Activated B cell treated with CpG ODN at 0.5 μM for 24 hours (primary cell): ENCODE results near the gene TBC1D2B. TPM values are rescaled to one million over a fixed set of nuclear protein-coding genes. Genes with fewer than 3 reads are reported as not detected.
A peak's percentile ranks its signal among the peaks of the same experiment; 100 is the strongest.

Experiments used
- ATAC-seq: fragments of 200-7000 bp; cut with Tn5 transposase; one replicate; pipeline ENCODE4 v1.10.0; 2021; ENCODE audit warnings: low read depth, mild to moderate bottlenecking, moderate library complexity
- CTCF ChIA-PET: fragments of 350-600 bp; sonication (Branson Sonifier 250); formaldehyde crosslinking; loops from one replicate; lab custom pipeline; 2021; ENCODE audit warnings: antibody characterized with exemption; lab: Charles Lee
- POLR2A ChIA-PET: fragments of 350-600 bp; sonication (Branson Sonifier 250); formaldehyde crosslinking; loops from one replicate; lab custom pipeline; 2021; ENCODE audit warnings: antibody characterized with exemption; lab: Charles Lee
- DNase-seq: peaks from one replicate; pipeline ENCODE4 v3.0.0; 2022
- H3K27ac Mint-ChIP-seq: one replicate; pipeline ENCODE4 v1.8.0; 2020; ENCODE audit warnings: mixed read lengths
- H3K27me3 Mint-ChIP-seq: one replicate; pipeline ENCODE4 v1.8.0; 2021; ENCODE audit warnings: mixed read lengths
- H3K36me3 Mint-ChIP-seq: one replicate; pipeline ENCODE4 v1.8.0; 2021; ENCODE audit warnings: low read depth, mixed read lengths
- H3K4me1 Mint-ChIP-seq: one replicate; pipeline ENCODE4 v1.8.0; 2021; ENCODE audit warnings: mixed read lengths
- H3K4me3 Mint-ChIP-seq: one replicate; pipeline ENCODE4 v1.8.0; 2020; ENCODE audit warnings: mild to moderate bottlenecking, mixed read lengths
- H3K9me3 Mint-ChIP-seq: one replicate; pipeline ENCODE4 v1.8.0; 2020; ENCODE audit warnings: mixed read lengths
- intact Hi-C: fragments of 100-400 bp; cut with micrococcal nuclease; formaldehyde crosslinking; loops from one replicate; pipeline ENCODE4 v1.15.1; 2024
- total RNA-seq: library from RNA; stranded (reverse); gene quantifications from 2 replicates; pipeline ENCODE4 v1.2.3, GENCODE V29; 2022
- TF ChIP-seq, protein P1 (sequence below): fragments of 200-600 bp; IDR thresholded peaks from one replicate; pipeline ENCODE4 v1.8.0; 2022; ENCODE audit warnings: antibody characterized with exemption, mild to moderate bottlenecking

TBC1D2B gene
- total RNA-seq, 1 donor from 2014 or later = 13.7 TPM

DNA sequence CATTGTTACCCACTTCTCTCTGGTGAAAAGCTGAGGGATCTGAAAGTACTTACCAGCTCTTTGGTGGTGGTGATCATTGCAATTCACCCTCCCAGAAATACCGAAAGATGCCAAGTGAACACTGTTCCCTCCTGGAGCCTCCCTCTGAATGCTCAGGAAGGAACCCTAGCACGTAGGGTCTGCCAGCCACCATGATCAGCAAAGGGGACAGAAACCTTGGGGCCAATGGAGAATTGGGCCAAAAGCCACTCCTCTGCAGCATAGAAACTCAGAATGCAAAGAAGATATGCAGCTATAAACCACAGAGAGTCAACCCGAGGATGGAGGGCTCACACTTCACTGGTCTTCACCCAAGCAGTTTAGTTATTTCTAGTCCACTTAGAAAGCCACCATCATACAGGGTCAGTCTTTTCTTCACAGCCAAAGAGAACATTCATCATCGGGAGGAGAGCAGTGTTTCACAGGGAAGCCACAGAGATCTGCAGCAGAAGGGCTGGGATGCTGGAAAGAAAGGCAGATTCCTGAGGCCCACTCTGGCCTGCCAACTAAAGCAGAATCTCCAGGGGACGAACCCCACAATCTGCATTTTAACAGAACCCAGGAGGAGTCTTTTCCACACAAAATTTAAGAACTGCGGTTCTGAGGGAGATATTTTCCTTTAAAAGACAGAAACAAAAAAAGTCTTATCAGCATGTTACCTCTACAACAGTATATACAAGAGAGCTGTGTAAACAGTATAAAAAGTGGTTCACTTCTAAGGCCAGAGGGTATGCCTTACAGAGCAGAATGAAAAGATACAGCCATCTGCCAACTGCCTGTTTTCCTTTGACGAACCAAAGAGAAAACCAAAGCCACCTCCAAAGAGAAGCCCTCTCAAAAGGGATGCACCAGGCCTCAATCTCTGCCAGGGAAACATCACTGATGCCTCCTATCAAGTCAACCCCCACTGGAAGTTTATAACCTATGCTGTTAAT lies 11.3 kb downstream of the TBC1D2B start:
- ChIA-PET CTCF (interaction anchor here (0.8 to 1.2 kb wide), 2 partner anchors 42 to 129 kb away, joined by 3 read pairs; no protein-coding TSS in a partner anchor), POLR2A (no interaction called here)
- ATAC-seq (peak; percentile 73), DNase-seq (no peak)
- intact Hi-C loops = loop anchor here (1.0 to 5.0 kb wide), 4 partner anchors 9 to 74 kb away; partner anchors contain the start of gene TBC1D2B
- TF ChIP-seq, protein P1, sequence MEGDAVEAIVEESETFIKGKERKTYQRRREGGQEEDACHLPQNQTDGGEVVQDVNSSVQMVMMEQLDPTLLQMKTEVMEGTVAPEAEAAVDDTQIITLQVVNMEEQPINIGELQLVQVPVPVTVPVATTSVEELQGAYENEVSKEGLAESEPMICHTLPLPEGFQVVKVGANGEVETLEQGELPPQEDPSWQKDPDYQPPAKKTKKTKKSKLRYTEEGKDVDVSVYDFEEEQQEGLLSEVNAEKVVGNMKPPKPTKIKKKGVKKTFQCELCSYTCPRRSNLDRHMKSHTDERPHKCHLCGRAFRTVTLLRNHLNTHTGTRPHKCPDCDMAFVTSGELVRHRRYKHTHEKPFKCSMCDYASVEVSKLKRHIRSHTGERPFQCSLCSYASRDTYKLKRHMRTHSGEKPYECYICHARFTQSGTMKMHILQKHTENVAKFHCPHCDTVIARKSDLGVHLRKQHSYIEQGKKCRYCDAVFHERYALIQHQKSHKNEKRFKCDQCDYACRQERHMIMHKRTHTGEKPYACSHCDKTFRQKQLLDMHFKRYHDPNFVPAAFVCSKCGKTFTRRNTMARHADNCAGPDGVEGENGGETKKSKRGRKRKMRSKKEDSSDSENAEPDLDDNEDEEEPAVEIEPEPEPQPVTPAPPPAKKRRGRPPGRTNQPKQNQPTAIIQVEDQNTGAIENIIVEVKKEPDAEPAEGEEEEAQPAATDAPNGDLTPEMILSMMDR = no peak
- H3K27me3 Mint-ChIP-seq = no peaks in the 10 kb centered on the region
- peak overlapping the region; percentile 29 for H3K4me3 Mint-ChIP-seq
- peak overlapping the region; percentile 38 for H3K27ac Mint-ChIP-seq
- no peaks in the 10 kb centered on the region for H3K9me3 Mint-ChIP-seq
- peaks cover 12% of the 10 kb centered on the region for H3K4me1 Mint-ChIP-seq
- no peaks in the 10 kb centered on the region for H3K36me3 Mint-ChIP-seq

DNA sequence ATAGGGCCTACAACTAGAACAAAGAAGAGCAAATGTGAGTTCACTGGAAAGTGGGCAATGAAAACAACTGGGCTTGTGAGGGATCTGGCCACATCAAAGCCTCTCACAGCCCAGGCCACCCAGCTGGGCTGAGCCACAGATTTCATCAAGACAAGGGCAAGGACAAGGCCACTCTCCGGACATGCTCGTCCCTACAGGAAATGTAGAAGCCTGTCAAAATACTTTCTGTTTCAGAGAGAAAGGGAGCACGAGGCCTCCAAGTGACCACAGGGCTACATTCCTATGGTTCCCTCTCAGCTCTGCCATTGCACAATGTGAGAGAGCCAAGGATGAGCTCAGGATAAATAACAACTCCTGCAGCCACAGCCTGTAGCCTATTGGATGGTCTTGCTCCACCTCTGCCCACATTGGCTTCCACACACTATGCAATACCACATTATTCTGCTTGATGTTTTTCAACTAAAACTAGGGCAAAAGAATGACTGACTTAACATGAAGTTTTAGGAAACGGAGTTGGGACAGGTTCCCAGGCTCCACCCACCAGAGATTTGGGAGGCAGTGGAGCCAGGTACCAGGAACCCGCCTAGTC lies 12.1 kb downstream of the TBC1D2B start:
- ATAC-seq = no peak
- no peaks in the 10 kb centered on the region for H3K9me3 Mint-ChIP-seq

DNA sequence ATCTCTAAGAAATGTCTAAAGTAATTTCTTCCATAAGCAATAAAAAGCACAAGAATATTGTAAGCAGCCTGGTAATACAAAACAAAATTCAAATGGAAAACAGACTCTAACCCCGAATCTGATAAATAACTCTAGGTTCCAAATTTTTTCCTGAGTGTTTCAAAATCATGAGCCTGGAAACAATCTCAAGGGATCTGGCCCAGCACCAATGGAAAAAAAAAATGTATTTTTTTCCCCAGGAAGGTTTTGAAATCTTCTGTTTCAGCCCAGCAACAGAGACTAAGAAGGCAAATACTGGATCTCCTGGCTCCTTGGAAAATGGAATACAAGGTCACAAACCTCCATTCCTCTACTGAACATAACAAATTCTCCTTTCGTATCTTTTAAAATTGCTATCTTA lies 13.0 kb downstream of the TBC1D2B start:
- DNase-seq = no peak
- POLR2A ChIA-PET = no interaction called here
- H3K9me3 Mint-ChIP-seq = no peaks in the 10 kb centered on the region
- no peak for ATAC-seq
- peaks cover 25% of the 10 kb centered on the region for H3K4me1 Mint-ChIP-seq
- intact Hi-C loops = no loop called here
- no peaks in the 10 kb centered on the region for H3K36me3 Mint-ChIP-seq
- CTCF ChIA-PET = no interaction called here
- H3K4me3 Mint-ChIP-seq = no peak overlapping the region
- TF ChIP-seq, protein P1 = no peak
- no peaks in the 10 kb centered on the region for H3K27me3 Mint-ChIP-seq
- no peak overlapping the region for H3K27ac Mint-ChIP-seq

More for the DNA sequence above, 12.1 kb downstream of the TBC1D2B start:
- intact Hi-C loops = loop anchor here (5.0 kb wide), 1 partner anchor 73 kb away; no protein-coding TSS in a partner anchor
- H3K4me1 Mint-ChIP-seq = peaks cover 18% of the 10 kb centered on the region
- CTCF ChIA-PET = interaction anchor here (1.2 kb wide), 1 partner anchor 130 kb away, joined by 3 read pairs; no protein-coding TSS in a partner anchor
- TF ChIP-seq, protein P1 = no peak
- H3K27ac Mint-ChIP-seq = no peak overlapping the region
- no peaks in the 10 kb centered on the region for H3K36me3 Mint-ChIP-seq
- POLR2A ChIA-PET = no interaction called here
- no peaks in the 10 kb centered on the region for H3K27me3 Mint-ChIP-seq
- no peak for DNase-seq
- H3K4me3 Mint-ChIP-seq = peak overlapping the region; percentile 29

DNA sequence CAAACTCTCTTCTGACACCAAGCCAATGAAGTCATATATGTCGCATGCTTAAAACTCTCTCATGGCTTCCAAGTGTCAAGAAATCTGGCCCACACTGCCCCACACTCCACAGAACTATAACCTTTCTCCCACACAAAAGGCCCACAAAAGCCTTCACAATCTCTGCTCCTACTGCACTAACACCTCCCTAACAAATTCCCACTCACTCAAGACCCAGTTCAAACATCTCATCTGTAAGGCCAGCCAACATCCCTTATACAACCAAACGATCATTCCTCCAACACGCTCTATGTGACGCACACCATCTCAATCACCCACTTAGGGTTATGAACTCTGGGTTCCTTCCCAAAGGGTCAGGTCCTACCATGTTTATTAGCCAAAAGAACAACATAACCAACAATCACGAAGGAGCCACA lies 13.5 kb downstream of the TBC1D2B start:
- intact Hi-C loops = no loop called here
- H3K4me1 Mint-ChIP-seq = peaks cover 31% of the 10 kb centered on the region
- ATAC-seq (no peak), DNase-seq (no peak)
- H3K27me3 Mint-ChIP-seq = no peaks in the 10 kb centered on the region
- POLR2A ChIA-PET = no interaction called here
- CTCF ChIA-PET = no interaction called here
- H3K27ac Mint-ChIP-seq = no peak overlapping the region
- no peaks in the 10 kb centered on the region for H3K9me3 Mint-ChIP-seq
- H3K36me3 Mint-ChIP-seq = no peaks in the 10 kb centered on the region
- TF ChIP-seq, protein P1 = no peak
- H3K4me3 Mint-ChIP-seq = no peak overlapping the region

DNA sequence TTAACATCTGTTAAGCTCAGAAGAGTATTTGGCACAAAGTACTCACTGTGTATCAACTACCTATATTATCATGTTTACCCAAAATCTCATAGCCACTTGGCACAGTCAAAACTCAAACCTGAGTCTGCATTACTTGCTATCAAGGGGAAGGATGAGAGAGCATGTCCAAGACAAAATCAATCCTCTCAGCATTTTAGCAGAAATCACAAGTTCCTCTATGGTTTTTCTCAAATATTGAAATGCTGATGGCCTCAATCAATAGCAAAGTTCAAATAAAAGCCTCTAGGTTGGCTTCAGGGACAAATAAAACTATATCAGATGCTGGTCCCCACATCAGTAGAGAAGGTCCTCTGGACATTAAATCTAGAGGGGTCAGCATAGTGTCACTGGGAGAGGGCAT lies 14.3 kb downstream of the TBC1D2B start:
- ChIA-PET POLR2A (interaction anchor here (1.5 kb wide), 1 partner anchor 13 kb away, joined by 3 read pairs; no protein-coding TSS in a partner anchor), CTCF (no interaction called here)
- H3K36me3 Mint-ChIP-seq = no peaks in the 10 kb centered on the region
- peaks cover 39% of the 10 kb centered on the region for H3K4me1 Mint-ChIP-seq
- no peak for DNase-seq
- TF ChIP-seq, protein P1 = no peak
- intact Hi-C loops = no loop called here
- no peak for ATAC-seq
- H3K27ac Mint-ChIP-seq = no peak overlapping the region
- no peaks in the 10 kb centered on the region for H3K9me3 Mint-ChIP-seq
- no peak overlapping the region for H3K4me3 Mint-ChIP-seq
- H3K27me3 Mint-ChIP-seq = no peaks in the 10 kb centered on the region
